Nephron progenitor cell (in vitro differentiated cells): ENCODE results near the gene ZNF831.

Experiments used
- DNase-seq: peaks from one replicate; pipeline ENCODE4 v3.0.0; 2021
- H3K27ac Mint-ChIP-seq: 2 replicates; pipeline ENCODE4 v1.8.0; 2021; ENCODE audit warnings: mild to moderate bottlenecking, moderate library complexity, mixed read lengths
- H3K27me3 Mint-ChIP-seq: 2 replicates; pipeline ENCODE4 v1.8.0; 2021; ENCODE audit warnings: mild to moderate bottlenecking, low read depth, mixed read lengths; ENCODE audit not compliant: poor library complexity
- H3K36me3 Mint-ChIP-seq: 2 replicates; pipeline ENCODE4 v1.8.0; 2021; ENCODE audit warnings: low read depth, mixed read lengths
- H3K4me1 Mint-ChIP-seq: 2 replicates; pipeline ENCODE4 v1.8.0; 2021; ENCODE audit warnings: mixed read lengths
- H3K4me3 Mint-ChIP-seq: 2 replicates; pipeline ENCODE4 v1.8.0; 2021; ENCODE audit warnings: mild to moderate bottlenecking, moderate library complexity, mixed read lengths
- H3K9me3 Mint-ChIP-seq: 2 replicates; pipeline ENCODE4 v1.8.0; 2021; ENCODE audit warnings: mild to moderate bottlenecking, moderate library complexity, mixed read lengths
- TF ChIP-seq, protein P1 (sequence below): fragments of 200-600 bp; sonication (generic); IDR thresholded peaks from 2 replicates; pipeline ENCODE4 v1.5.0; 2021; ENCODE audit warnings: antibody characterized with exemption

The ZNF831 gene

DNA sequence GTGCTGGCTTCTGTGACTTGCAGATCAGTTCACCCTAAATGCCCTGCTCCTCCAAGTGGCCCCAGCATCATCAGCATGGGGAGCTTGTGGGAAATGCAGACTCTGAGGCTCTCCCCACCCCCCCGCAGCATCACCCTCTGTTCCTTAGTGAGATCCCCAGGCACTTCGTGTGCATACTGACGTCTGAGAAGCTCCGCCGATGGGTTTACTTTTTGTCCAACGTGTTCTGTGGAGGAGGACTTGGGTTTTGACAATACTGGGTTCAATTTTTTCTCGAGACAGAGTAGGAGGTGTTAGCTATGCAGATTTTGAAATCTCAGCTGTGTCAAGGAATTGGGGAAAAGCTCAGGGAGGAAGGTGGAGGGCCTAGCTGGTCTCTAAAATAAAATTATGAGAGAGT lies 38.3 kb upstream of the ZNF831 start:
- no peak for DNase-seq
- no peak overlapping the region for H3K4me3 Mint-ChIP-seq
- H3K36me3 Mint-ChIP-seq, result no peaks in the 10 kb centered on the region
- peaks cover 10% of the 10 kb centered on the region for H3K27me3 Mint-ChIP-seq
- H3K27ac Mint-ChIP-seq, result peak overlapping the region; percentile 43
- H3K4me1 Mint-ChIP-seq, result peaks cover 75% of the 10 kb centered on the region
- TF ChIP-seq, protein P1, sequence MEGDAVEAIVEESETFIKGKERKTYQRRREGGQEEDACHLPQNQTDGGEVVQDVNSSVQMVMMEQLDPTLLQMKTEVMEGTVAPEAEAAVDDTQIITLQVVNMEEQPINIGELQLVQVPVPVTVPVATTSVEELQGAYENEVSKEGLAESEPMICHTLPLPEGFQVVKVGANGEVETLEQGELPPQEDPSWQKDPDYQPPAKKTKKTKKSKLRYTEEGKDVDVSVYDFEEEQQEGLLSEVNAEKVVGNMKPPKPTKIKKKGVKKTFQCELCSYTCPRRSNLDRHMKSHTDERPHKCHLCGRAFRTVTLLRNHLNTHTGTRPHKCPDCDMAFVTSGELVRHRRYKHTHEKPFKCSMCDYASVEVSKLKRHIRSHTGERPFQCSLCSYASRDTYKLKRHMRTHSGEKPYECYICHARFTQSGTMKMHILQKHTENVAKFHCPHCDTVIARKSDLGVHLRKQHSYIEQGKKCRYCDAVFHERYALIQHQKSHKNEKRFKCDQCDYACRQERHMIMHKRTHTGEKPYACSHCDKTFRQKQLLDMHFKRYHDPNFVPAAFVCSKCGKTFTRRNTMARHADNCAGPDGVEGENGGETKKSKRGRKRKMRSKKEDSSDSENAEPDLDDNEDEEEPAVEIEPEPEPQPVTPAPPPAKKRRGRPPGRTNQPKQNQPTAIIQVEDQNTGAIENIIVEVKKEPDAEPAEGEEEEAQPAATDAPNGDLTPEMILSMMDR, result no peak
- peaks cover 15% of the 10 kb centered on the region for H3K9me3 Mint-ChIP-seq

DNA sequence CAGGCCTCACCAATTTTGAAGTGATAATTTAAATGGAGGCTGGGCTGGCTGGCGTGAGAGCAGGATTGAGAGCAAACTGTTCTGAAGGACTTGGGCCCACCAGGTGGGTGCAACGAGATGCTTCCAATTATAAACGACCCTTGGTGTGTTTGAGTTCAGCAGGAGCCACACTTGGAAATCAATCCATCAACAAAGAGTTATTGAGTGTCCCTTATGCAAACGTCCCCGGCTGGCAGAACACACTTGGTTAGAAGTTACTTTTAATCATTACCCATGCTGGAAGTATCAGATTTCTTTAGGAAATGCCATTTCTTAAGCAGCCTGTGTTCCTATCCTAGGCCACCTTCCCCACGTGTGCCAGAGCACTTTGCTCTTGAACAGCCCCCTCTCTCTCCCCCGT lies 37.8 kb upstream of the ZNF831 start:
- DNase-seq, result no peak
- Mint-ChIP-seq H3K36me3 (no peaks in the 10 kb centered on the region), H3K4me3 (no peak overlapping the region), H3K27me3 (peaks cover 10% of the 10 kb centered on the region), H3K27ac (no peak overlapping the region), H3K9me3 (peaks cover 14% of the 10 kb centered on the region), H3K4me1 (peaks cover 70% of the 10 kb centered on the region)
- TF ChIP-seq, protein P1, result no peak

DNA sequence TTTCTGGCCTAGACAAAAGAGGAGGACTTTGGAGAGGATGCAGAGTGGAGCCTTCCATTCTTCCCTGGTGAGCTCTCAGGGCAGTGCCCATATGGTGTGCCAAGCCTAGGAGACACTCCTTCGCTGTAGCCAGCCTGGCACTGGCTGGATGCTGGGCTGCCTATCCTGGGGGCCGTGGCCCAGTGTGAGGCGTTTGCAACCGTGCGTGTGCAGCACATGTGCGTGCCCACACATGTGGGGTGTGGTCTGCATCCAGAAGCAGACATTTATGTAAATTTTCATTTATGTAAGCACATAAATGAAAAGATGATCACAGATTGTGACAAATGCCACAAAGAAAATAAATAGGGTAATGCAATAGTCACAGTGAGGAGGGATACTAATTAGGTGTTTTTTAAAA lies 35.8 kb upstream of the ZNF831 start:
- no peak overlapping the region for H3K4me3 Mint-ChIP-seq
- no peaks in the 10 kb centered on the region for H3K9me3 Mint-ChIP-seq
- H3K36me3 Mint-ChIP-seq, result no peaks in the 10 kb centered on the region
- H3K27ac Mint-ChIP-seq, result no peak overlapping the region
- DNase-seq, result no peak
- peaks cover 10% of the 10 kb centered on the region for H3K27me3 Mint-ChIP-seq
- TF ChIP-seq, protein P1, result no peak
- peaks cover 51% of the 10 kb centered on the region for H3K4me1 Mint-ChIP-seq

DNA sequence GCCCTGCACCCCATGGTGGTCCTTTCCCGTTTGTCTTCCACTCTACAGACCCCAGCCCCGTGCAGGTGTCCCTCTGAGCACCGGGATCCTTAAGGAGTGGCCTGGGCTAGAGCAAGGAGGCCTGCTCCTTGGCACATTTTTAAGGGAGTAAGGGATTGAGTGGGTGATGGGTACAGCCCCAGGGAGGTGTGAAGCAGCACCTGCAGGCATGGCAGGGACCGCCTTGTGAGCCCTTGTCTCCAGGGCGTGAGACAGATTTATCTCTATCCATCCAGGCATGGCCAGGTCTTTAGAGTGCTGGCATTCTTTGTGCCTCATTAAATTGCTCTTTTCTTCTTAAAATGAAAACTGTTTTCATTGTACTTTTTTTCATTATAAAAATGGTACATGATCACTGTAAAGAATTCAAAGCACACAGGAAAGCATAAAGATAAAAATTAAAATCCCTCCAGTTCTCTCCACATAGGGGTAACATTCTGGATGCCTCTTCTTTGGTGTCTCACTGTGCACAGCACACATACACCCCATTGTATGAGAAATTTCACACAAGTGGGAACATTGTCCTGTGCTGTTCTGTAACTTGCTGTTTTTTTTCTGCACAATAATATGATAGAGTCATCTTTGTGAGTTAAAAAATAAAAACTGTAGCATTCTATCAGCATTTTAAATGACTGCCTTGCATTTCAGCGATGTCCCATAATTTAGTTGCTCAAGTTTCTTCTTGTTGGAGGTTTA lies 31.9 kb upstream of the ZNF831 start:
- no peak overlapping the region for H3K4me3 Mint-ChIP-seq
- TF ChIP-seq, protein P1, result no peak
- DNase-seq, result no peak
- H3K36me3 Mint-ChIP-seq, result no peaks in the 10 kb centered on the region
- H3K9me3 Mint-ChIP-seq, result peaks cover 14% of the 10 kb centered on the region
- peaks cover 14% of the 10 kb centered on the region for H3K27me3 Mint-ChIP-seq
- peaks cover 12% of the 10 kb centered on the region for H3K4me1 Mint-ChIP-seq
- H3K27ac Mint-ChIP-seq, result no peak overlapping the region

DNA sequence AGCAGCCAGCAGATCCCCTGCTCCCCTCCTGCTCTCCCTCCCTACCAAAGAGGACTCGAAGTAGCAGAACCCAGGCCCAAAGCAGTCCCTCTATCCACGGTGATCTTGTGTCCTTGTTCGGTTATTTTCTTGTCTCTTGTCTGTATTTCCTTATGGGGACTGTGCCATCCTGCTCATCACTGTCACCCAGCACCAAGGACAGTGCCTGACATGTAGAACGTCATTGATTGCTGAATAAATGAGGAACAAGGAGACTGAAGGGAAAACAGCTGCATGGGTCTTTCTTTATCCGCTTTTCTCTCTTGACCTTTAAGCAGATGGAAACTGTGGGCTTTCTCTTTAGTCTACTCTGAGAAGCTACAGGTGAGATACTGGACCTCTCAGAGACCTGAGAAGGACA lies 29.4 kb upstream of the ZNF831 start:
- Mint-ChIP-seq H3K4me3 (no peak overlapping the region), H3K27ac (no peak overlapping the region), H3K4me1 (no peaks in the 10 kb centered on the region), H3K9me3 (peaks cover 22% of the 10 kb centered on the region), H3K27me3 (peaks cover 8% of the 10 kb centered on the region), H3K36me3 (no peaks in the 10 kb centered on the region)
- TF ChIP-seq, protein P1, result no peak
- no peak for DNase-seq

DNA sequence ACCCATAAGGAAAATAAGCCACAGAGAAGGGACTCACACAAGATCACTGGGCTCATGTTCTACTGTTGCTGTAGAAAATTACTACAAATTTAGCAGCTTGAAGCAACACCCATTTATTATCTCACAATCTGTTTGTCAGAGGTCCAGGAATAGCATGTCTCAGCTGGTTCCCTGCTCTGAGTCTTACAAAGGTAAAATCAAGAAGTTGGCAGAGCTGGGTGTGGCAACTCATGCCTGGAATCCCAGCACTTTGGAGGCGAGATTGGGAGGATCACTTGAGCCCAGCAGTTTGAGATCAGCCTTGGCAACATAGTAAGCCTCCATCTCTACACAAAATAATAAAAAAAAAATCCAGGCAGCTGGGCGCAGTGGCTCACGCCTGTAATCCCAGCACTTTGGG lies 28.5 kb upstream of the ZNF831 start:
- peaks cover 8% of the 10 kb centered on the region for H3K27me3 Mint-ChIP-seq
- H3K4me3 Mint-ChIP-seq, result no peak overlapping the region
- H3K36me3 Mint-ChIP-seq, result no peaks in the 10 kb centered on the region
- H3K9me3 Mint-ChIP-seq, result peaks cover 22% of the 10 kb centered on the region
- TF ChIP-seq, protein P1, result no peak
- H3K27ac Mint-ChIP-seq, result no peak overlapping the region
- no peaks in the 10 kb centered on the region for H3K4me1 Mint-ChIP-seq
- no peak for DNase-seq
